Right cardiac atrium (tissue), 5 donors: Measurements from ENCODE around the gene FSTL3. TPM values are rescaled to one million over a fixed set of nuclear protein-coding genes. Genes with fewer than 3 reads are reported as not detected.

Experiments
- ATAC-seq, 2 donors: fragments of 200-7000 bp; cut with Tn5 transposase; one replicate each; pipeline versions ENCODE4 v1.8.0 to v1.9.1; 2020; ENCODE audit warnings: moderate library complexity in 2 of 2, mild to moderate bottlenecking in 1 of 2
- DNase-seq, 3 donors: peaks; one replicate each; pipeline ENCODE4 v3.0.0-alpha.2; 2020
- H3K27ac ChIP-seq: one replicate; pipeline ENCODE4 v1.5.1; 2013; ENCODE audit warnings: mild to moderate bottlenecking, low read length, control low read depth, moderate library complexity
- H3K27me3 ChIP-seq: one replicate; pipeline ENCODE4 v1.6.1; 2013; ENCODE audit not compliant: control insufficient read depth, insufficient read depth
- H3K4me1 ChIP-seq: one replicate; pipeline ENCODE4 v1.6.1; 2013; ENCODE audit warnings: low read length; ENCODE audit not compliant: control insufficient read depth, insufficient read depth
- H3K4me3 ChIP-seq: one replicate; pipeline ENCODE4 v1.5.1; 2013; ENCODE audit warnings: low read length, control low read depth
- H3K9me3 ChIP-seq: one replicate; pipeline ENCODE4 v1.6.1; 2013; ENCODE audit warnings: low read length; ENCODE audit not compliant: control insufficient read depth
- WGBS: extraction: QIAGEN DNeasy Blood & Tissue Kit; methylation state at CpG from one replicate; pipeline ENCODE4 v1.1.7; 2013; 5-methylcytosine and 5-hydroxymethylcytosine counted together
- intact Hi-C, 4 donors: fragments of 100-400 bp; cut with DNase I; formaldehyde crosslinking; loops; one replicate each; pipeline versions ENCODE4 v1.11.0 to v1.14.0; 2022 to 2023
- polyA plus RNA-seq: library from polyadenylated mRNA; stranded (reverse); fragments of 200-250 nt; gene quantifications from one replicate; pipeline ENCODE4 v1.2.3, GENCODE V29; 2013
- total RNA-seq, 4 donors: library from RNA; stranded (reverse); fragmentation: NEBNext Ultra II Directional; extraction: Animal tissue kit (Norgen Biotek cat#: 25700); gene quantifications; one replicate each; pipeline ENCODE4 v1.2.1, GENCODE V29; 2021
- donor health status: healthy with polysubstance abuse.
- donor health status: DM: no; HTN: yes; CAD: no.
- donor health status: DM: no; HTN: no; CAD: no.
- donor health status: DM: no; HTN: yes; CAD: no; lungs with severe emphysema.
- donor health status: DM: yes; HTN: yes; CAD: no.

The FSTL3 gene
- total and polyA plus RNA-seq, 5 donors: 47.1 to 110 (median 64.1) TPM

DNA sequence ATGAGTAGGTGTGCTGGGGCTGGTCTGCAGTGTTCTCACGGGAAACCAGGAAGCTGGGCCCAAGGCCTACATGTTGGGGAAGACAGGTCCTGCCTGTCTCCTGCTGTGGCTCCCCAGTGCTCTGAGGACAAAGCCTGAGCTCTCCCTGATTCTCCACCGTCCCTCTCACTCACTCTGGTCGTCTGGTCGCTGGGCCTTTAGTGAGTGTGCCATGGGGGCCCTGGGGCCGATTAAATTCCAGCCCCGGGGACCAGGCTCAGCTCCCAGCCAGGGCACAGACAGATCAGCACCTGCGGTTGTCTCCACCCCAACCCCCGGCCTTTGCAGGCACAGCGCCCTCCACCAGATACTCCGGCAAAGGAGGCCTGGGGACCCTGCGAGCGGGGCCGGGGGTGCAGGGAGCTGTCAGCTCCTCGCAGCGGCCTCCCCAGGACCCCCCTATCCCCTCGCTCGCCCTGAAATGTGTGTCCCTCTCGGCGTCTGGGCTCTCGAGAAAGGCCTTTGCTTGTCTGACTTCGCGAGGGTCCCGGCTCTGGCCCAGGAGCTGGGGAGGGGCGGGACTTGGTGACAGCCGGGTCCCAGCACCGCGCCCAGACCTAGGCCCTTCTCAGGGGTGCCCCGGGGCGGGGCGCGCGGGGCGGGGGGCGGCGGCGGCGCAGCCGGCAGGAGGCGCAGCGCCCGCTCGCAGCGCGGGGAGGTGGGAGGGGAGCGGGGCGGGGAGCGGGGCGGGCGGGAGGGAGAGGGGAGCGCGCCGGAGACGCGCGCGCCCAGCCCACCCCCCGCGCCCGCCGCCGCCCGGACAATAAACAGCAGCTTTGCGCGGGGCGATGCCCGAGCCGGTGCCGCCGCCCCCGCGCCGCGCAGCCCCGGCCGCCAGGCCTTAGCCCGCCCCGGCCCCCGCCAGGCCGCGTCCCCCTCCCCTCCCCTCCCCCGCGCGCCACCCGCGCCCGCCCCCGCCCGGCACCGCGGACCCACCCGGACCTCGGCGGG, 32.3 kb downstream of the FSTL3 start, which contains the start of gene PALM:
TSS of gene PALM (plus strand) at position 782 of the 990 bp plus-strand sequence. CDS start 212 bp downstream, outside the sequence.
- 6% methylated on average over 77 of the region's 93 CpGs for WGBS
- peak; percentile 9 to 19 for ATAC-seq
- DNase-seq: peak; percentile 59 to 84 (median 83)
- Histone ChIP-seq H3K27ac (peak within 1 kb of the TSS; percentile 82), H3K9me3 (no peaks in the 10 kb centered on the region), H3K27me3 (no peaks in the 10 kb centered on the region), H3K4me3 (peak within 1 kb of the TSS; percentile 100), H3K4me1 (peaks cover 2% of the 10 kb centered on the region)
- intact Hi-C loops: no loop called here

DNA sequence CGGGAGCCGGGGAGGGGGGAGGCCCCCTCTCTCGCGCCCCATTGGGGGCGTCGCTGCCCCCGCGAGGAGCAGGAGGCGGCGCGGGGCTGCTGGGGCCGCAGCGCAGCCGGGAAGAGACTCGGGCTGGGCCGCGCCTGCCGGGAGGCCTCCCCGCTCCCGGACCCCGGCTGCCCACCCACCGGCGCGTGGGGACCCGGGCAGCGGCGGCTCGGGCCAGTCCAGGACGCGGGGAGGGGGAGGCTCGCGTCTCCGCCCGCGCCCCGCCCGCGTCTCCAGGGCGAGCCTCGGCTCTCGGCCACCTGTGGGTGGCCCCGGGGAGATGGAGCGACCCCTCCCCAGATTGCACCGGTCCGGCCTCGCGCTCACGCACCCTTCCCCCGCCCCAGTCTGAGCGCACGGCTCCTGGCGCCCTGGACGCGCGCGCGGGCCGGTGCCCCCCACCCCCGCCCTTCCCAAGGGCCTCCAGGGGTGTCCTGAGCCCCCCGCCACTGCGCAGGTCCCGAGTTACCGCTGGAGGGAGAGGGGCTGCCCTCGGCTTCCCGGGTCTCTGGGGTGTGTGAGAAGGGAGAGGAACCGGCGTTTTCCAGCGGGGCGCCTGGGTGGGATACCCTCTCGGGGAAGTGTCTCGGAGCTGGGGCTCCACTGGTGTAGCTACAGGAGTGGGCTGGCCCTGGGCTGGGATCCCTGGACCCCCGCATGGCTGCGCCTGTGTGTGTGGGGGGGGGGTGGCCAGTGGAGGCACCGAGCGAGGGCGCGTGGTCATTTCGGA, 33.2 kb downstream of the FSTL3 start:
- 3% methylated on average over 78 of the region's 78 CpGs for WGBS
- Histone ChIP-seq H3K4me3 (peak overlapping the region; percentile 100), H3K4me1 (peaks cover under 1% of the 10 kb centered on the region), H3K27me3 (no peaks in the 10 kb centered on the region), H3K9me3 (no peaks in the 10 kb centered on the region), H3K27ac (peak overlapping the region; percentile 71)
- DNase-seq (peak in 2 of 3 donors; percentile 66 to 72), ATAC-seq (peak; percentile 7 to 11)
- intact Hi-C loops: no loop called here

DNA sequence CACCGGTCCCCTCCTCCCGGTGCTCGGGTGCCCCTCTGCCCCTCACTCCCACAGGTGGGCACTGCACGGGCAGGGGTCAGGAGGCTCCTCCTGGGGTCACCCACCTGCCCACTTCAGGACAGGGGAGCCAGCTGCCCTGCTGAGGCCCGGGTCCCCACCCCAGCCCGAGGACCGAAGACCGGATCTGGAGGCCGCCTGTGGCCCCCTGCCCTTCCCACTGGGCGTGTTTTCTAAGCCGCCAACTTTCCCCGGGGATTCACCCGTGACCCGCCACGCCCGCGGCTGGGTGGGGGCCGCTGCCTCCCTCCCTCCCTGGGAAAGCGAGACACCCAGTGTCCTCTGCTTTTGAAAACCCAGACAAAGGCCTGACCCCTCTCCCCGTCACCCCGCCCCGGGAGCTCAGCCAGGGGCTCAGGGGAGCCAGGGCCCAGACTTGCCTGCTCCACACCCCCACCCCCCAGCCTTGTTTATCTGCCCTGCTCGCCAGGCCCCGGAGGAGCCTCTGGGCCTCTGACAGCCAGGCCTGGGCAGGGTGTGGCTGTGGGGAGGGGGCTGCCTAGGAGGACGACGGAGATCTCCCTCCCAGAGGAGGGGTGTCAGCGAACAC, 33.9 kb downstream of the FSTL3 start:
- intact Hi-C loops: no loop called here
- 21% methylated on average over 27 of the region's 27 CpGs for WGBS
- DNase-seq: peak; percentile 84 to 92 (median 91)

GRCh38 chr19:710767-711166, 34.6 kb downstream of the FSTL3 start:
- Histone ChIP-seq H3K9me3 (no peaks in the 10 kb centered on the region), H3K4me3 (peak overlapping the region; percentile 100), H3K4me1 (no peaks in the 10 kb centered on the region), H3K27ac (peak overlapping the region; percentile 62), H3K27me3 (no peaks in the 10 kb centered on the region)
- DNase-seq (peak in 2 of 3 donors; percentile 71 to 73), ATAC-seq (peak in 1 of 2 donors; percentile 18)
- intact Hi-C loops: no loop called here
- 67% methylated on average over 21 of the region's 21 CpGs for WGBS

More for the DNA sequence above, 33.9 kb downstream of the FSTL3 start:
- peak overlapping the region; percentile 71 for H3K27ac ChIP-seq
- no peaks in the 10 kb centered on the region for H3K4me1 ChIP-seq
- H3K9me3 ChIP-seq: no peaks in the 10 kb centered on the region
- ATAC-seq: peak; percentile 68 to 80
- peak overlapping the region; percentile 100 for H3K4me3 ChIP-seq
- no peaks in the 10 kb centered on the region for H3K27me3 ChIP-seq

- no peak overlapping the region for H3K27ac ChIP-seq
- 80% methylated on average over 8 of the region's 8 CpGs for WGBS
- H3K4me1 ChIP-seq: no peaks in the 10 kb centered on the region
- H3K4me3 ChIP-seq: no peak overlapping the region
- intact Hi-C loops: no loop called here
- ATAC-seq: no peak
- no peak for DNase-seq
- H3K9me3 ChIP-seq: no peaks in the 10 kb centered on the region
- H3K27me3 ChIP-seq: no peaks in the 10 kb centered on the region
Observed at GRCh38 chr19:711254-711653, 35.1 kb downstream of the FSTL3 start.

DNA sequence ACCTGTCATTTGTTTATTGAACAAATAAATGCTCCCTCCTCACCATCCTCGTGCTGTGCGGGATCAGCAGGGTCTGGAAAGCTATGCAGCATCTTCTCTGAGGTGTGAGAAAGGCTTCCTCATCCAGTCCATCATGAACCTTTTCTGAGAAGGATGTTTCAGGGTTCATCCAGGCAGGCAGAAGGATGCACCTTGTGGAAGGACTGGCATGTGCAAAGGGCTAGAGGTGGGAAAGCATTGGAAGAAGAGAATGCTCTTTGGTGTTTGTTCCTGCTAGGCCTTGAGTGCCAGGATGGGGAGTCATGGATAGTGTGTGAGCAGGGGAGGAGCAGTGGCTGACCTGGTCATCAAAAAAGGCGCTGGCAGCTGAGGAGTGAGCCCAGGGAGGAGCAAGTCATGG, 39.2 kb downstream of the FSTL3 start:
- ATAC-seq (no peak), DNase-seq (no peak)
- intact Hi-C loops: no loop called here
- WGBS: 99% methylated on average over 3 of the region's 3 CpGs
- Histone ChIP-seq H3K9me3 (no peaks in the 10 kb centered on the region), H3K27me3 (no peaks in the 10 kb centered on the region), H3K4me1 (no peaks in the 10 kb centered on the region), H3K27ac (no peak overlapping the region), H3K4me3 (no peak overlapping the region)

DNA sequence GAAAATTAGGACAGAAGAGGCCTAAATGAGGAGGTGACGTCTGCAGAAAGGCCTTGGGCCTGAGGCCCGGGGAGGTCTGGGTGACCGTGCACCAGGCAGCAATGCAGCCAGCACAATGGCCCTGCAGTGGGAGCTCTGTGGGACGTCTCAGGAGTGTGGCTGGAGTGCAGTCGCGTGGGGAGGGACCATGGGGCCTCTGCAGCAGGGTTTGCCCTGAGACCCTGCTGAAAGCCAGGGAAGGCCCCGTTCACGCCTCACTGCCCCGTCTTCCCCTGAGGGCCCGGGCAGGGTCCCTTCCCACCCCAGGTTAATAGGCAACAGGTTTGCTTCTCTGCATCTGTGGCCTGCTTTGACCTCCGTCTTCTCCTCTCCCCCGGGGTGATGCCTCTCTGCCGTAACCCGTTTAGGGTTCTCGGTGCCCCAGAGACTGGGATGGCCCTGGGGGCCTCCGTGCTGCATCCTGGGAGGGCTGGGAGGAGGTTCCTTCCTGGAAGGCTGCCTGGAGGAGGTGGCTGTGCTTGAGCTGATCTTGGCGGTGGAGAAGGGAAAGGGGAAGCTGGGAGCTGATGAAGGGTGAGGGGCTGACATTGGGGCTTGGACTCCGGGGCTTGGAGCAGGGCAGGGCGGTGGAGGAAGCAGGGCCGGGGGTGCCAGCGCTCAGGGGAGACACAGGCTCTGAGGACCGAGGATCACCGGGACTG, 42.2 kb downstream of the FSTL3 start:
- Histone ChIP-seq H3K4me1 (no peaks in the 10 kb centered on the region), H3K4me3 (no peak overlapping the region), H3K27me3 (no peaks in the 10 kb centered on the region), H3K9me3 (no peaks in the 10 kb centered on the region), H3K27ac (peak overlapping the region; percentile 53)
- WGBS: 57% methylated on average over 23 of the region's 23 CpGs
- ATAC-seq (peak; percentile 4 to 23), DNase-seq (peak; percentile 60 to 83 (median 80))
- intact Hi-C loops: no loop called here

DNA sequence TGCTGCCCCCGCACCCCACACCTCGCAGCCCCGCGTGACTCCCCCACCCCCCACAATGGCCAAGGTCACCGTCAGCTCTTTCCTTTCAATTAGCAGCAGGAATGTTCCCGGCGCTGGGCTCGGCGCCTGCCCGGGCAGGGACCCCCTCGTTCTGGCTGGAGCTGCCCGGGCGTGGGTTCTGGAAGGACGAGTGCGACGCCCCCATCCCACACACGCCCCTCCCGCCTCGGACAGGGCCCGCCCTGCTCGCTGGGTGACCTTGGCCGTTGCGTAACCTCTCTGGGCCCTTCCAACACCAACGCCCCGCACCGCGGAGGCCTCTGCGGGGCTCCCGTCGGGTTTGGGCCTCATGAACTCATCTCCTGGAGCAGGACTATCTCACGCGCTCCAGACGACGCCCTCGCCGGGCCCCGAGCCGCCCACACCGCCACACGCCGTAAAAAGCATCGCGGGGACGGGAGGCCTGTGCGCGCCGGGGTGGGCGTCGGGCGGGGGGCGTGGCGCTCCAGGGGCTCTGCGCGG, 42.9 kb downstream of the FSTL3 start:
- peak; percentile 91 to 95 (median 94) for DNase-seq
- H3K4me3 ChIP-seq: no peak overlapping the region
- peak; percentile 74 to 81 for ATAC-seq
- H3K4me1 ChIP-seq: no peaks in the 10 kb centered on the region
- H3K9me3 ChIP-seq: no peaks in the 10 kb centered on the region
- intact Hi-C loops: no loop called here
- H3K27ac ChIP-seq: peak overlapping the region; percentile 38
- H3K27me3 ChIP-seq: no peaks in the 10 kb centered on the region
- WGBS: 34% methylated on average over 54 of the region's 54 CpGs

DNA sequence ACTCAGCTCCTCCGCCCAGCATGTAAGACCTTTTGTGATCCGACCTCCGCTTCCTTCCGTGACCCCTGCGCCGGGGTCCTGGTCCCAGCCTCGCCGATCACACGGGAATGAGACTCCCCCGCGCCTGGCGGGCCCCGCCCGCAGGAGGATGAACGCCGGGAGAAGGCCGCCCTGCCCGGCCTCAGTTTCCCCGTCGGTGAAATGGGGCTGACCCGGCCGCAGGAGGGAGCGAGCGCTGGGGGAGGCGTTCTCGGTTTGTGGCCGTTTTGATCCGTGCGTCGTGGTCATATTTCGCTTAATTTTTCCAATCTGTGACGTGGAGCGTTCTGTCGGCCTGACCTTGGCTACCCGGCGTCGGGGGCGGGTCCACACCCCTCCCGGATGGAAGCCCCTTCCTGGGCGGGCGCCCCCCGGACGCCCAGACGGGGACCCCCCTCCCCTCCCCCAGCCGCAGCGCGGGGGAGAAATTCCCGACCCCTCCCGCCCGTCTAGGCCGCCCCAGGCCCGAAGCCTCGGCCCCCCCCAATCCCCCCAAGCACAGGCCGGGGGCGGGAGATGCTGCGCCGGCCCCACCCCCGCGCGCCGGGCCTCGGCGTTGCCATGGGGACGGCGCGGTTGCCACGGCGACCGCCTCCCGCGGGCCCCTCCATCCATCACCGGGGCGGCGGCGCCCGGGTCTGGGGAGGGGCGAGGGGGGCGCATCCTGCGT, 43.6 kb downstream of the FSTL3 start:
- Histone ChIP-seq H3K9me3 (no peaks in the 10 kb centered on the region), H3K27ac (peak overlapping the region; percentile 38), H3K27me3 (no peaks in the 10 kb centered on the region), H3K4me1 (no peaks in the 10 kb centered on the region), H3K4me3 (no peak overlapping the region)
- WGBS: 24% methylated on average over 79 of the region's 79 CpGs
- intact Hi-C loops: no loop called here
- ATAC-seq (peak; percentile 37), DNase-seq (peak in 2 of 3 donors; percentile 82 to 85)
